Transverse colon (tissue), 3 donors: ENCODE measurements around the gene MGMT.

Experiments used
- POLR2A ChIP-seq: fragments of 450-650 bp; IDR thresholded peaks from one replicate; pipeline ENCODE4 v1.6.1; 2016; ENCODE audit warnings: antibody characterized with exemption, mild to moderate bottlenecking, moderate library complexity
- TF ChIP-seq, protein P1 (sequence below), 5 experiments: fragments of 200-600 bp in 3 of 5; fragments of 450-650 bp in 2 of 5; sonication (generic) in 3 of 5; IDR thresholded peaks; 1 replicate in 2 of 5; 2 replicates in 3 of 5; pipeline ENCODE4 v1.5.1; 2016 to 2017; ENCODE audit warnings: antibody characterized with exemption in 5 of 5, inconsistent platforms in 3 of 5, mild to moderate bottlenecking in 2 of 5, moderate library complexity in 1 of 5

DNA sequence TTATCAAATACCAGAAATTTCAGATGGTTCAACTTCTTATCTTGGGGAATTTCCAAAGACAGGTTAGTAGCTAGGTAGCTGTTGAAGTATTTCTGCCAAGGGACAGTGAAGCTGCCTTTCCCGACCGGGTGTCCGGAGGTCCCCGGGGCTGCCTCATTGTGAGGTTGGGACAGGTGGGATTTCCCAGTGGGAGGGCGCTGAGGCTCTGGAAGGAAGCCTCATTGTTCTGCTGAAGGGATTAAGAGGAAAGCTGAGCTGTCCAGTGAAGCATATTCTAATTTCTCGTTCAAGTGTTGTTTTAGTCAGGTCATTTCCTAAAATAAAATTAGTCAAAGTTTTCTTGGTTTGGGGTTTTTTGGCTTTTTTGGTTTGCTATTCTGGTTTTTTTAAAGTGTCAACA lies 244.2 kb downstream of the MGMT start:
- TF ChIP-seq, protein P1, sequence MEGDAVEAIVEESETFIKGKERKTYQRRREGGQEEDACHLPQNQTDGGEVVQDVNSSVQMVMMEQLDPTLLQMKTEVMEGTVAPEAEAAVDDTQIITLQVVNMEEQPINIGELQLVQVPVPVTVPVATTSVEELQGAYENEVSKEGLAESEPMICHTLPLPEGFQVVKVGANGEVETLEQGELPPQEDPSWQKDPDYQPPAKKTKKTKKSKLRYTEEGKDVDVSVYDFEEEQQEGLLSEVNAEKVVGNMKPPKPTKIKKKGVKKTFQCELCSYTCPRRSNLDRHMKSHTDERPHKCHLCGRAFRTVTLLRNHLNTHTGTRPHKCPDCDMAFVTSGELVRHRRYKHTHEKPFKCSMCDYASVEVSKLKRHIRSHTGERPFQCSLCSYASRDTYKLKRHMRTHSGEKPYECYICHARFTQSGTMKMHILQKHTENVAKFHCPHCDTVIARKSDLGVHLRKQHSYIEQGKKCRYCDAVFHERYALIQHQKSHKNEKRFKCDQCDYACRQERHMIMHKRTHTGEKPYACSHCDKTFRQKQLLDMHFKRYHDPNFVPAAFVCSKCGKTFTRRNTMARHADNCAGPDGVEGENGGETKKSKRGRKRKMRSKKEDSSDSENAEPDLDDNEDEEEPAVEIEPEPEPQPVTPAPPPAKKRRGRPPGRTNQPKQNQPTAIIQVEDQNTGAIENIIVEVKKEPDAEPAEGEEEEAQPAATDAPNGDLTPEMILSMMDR (IDR thresholded peaks at IDR 0.05) = no peak
- no peak for TF ChIP-seq POLR2A
